Lung (tissue), 14 donors: ENCODE results near the gene MUC20. TPM values are rescaled to one million over a fixed set of nuclear protein-coding genes. Genes with fewer than 3 reads are reported as not detected.
A peak's percentile ranks its signal among the peaks of the same experiment; 100 is the strongest.
"Not testable (repeated sequence)": the region's sequence is repeated elsewhere in the genome, so short reads cannot be mapped to it uniquely, and the experiment has no call there.

Experiments
- ATAC-seq: fragments of 200-7000 bp; cut with Tn5 transposase; one replicate; pipeline ENCODE4 v1.9.1; 2020; ENCODE audit warnings: moderate number of reproducible peaks; ENCODE audit not compliant: insufficient read depth, low FRiP score
- DNase-seq, 3 donors: peaks; one replicate each; pipeline ENCODE4 v3.0.0-alpha.2; 2013 to 2017
- H3K27ac ChIP-seq, 2 donors: one replicate each; pipeline ENCODE4 v1.5.1; 2013; ENCODE audit warnings: mild to moderate bottlenecking in 2 of 2, moderate library complexity in 2 of 2, control low read depth in 1 of 2, inconsistent platforms in 1 of 2, low read depth in 1 of 2, low read length in 1 of 2
- H3K27me3 ChIP-seq, 3 donors: one replicate each; pipeline ENCODE4 v1.5.1; 2013; ENCODE audit warnings: low read length in 2 of 3; ENCODE audit not compliant: control insufficient read depth in 3 of 3, insufficient read depth in 3 of 3
- H3K36me3 ChIP-seq, 4 donors: one replicate each; pipeline ENCODE4 v1.5.1; 2013; ENCODE audit warnings: low read length in 4 of 4, mild to moderate bottlenecking in 1 of 4, moderate library complexity in 1 of 4; ENCODE audit not compliant: control insufficient read depth in 4 of 4, insufficient read depth in 4 of 4
- H3K4me1 ChIP-seq, 5 donors: one replicate each; pipeline ENCODE4 v1.5.1; 2013; ENCODE audit warnings: low read length in 5 of 5, mild to moderate bottlenecking in 2 of 5, moderate library complexity in 1 of 5; ENCODE audit not compliant: control insufficient read depth in 5 of 5, insufficient read depth in 5 of 5
- H3K4me3 ChIP-seq: one replicate; pipeline ENCODE4 v1.5.1; 2013; ENCODE audit warnings: mild to moderate bottlenecking, control low read depth, moderate library complexity
- H3K9ac ChIP-seq, 2 donors: one replicate each; pipeline ENCODE4 v1.5.1; 2013; ENCODE audit warnings: low read length in 2 of 2, control low read depth in 1 of 2; ENCODE audit not compliant: insufficient read depth in 1 of 2
- H3K9me3 ChIP-seq, 4 donors: one replicate each; pipeline ENCODE4 v1.5.1; 2013; ENCODE audit warnings: low read length in 3 of 4, mild to moderate bottlenecking in 1 of 4, moderate library complexity in 1 of 4; ENCODE audit not compliant: control insufficient read depth in 4 of 4, insufficient read depth in 3 of 4
- WGBS, 2 donors: extraction: QIAGEN DNeasy Blood & Tissue Kit; methylation state at CpG; one replicate each; pipeline ENCODE4 v1.1.7; 2013; 5-methylcytosine and 5-hydroxymethylcytosine counted together
- long read RNA-seq, 5 donors: transcript quantifications; one replicate each; lab custom pipeline, GENCODE V29; 2026
- polyA plus RNA-seq, 2 donors: library from polyadenylated mRNA; stranded (reverse); fragments of 200-250 nt; gene quantifications; one replicate each; pipeline ENCODE4 v1.2.1, GENCODE V29; 2013
- total RNA-seq, 2 donors: library from RNA; depleted of rRNA in 1 of 2; stranded (reverse); fragments of >200 nt in 1 of 2; gene quantifications; one replicate each; pipeline ENCODE4 v1.2.1, GENCODE V29; 2014 to 2021
- donor health status: Bipolar disorder and iron deficiency.
- donor health status: healthy.
- donor health status: DM: yes; HTN: yes; CAD: no.

The MUC20 gene
- total RNA-seq (10 to 100 TPM; 15.7 to 20.7 TPM), polyA plus RNA-seq (10 to 100 TPM; 11.0 to 23.9 TPM)
- long read RNA-seq, donor 1, transcript MUC20-204 (3 exons, 2,842 nt) = major isoform, 9 of 13 reads
- long read RNA-seq, donor 1, partial matches to known transcripts = 0 of 13 reads
- long read RNA-seq, donor 1, other reads (novel, unspliced or antisense) = 0 of 13 reads
- long read RNA-seq, donor 2, partial matches to known transcripts = 0 of 1 reads
- long read RNA-seq, donor 2, other reads (novel, unspliced or antisense) = 0 of 1 reads
- long read RNA-seq, donor 3, partial matches to known transcripts = 0 of 2 reads
- long read RNA-seq, donor 3, other reads (novel, unspliced or antisense) = 0 of 2 reads
- long read RNA-seq, donor 4, partial matches to known transcripts = 0 of 3 reads
- long read RNA-seq, donor 4, other reads (novel, unspliced or antisense) = 0 of 3 reads
- long read RNA-seq, donor 5, partial matches to known transcripts = 0 of 1 reads
- long read RNA-seq, donor 5, other reads (novel, unspliced or antisense) = 0 of 1 reads

- not testable (repeated sequence) for H3K9me3 ChIP-seq, H3K27me3 ChIP-seq, H3K4me1 ChIP-seq, H3K36me3 ChIP-seq, H3K4me3 ChIP-seq, H3K27ac ChIP-seq
- H3K9ac ChIP-seq = peak within 1 kb of the TSS in 1 of 2 donors; percentile 47
- DNase-seq = peak; percentile 46 to 65 (median 47)
- 56 to 60% methylated on average over 11 to 13 of the region's 16 CpGs for WGBS, 2 donors
- peak; percentile 44 for ATAC-seq
Observed at GRCh38 chr3:195720831-195721506, at the start of gene MUC20. MUC20 (plus strand) TSS chr3:195720978; CDS start chr3:195721008, 30 bp downstream.

GRCh38 chr3:195671283-195671682 lies 49.5 kb upstream of the MUC20 start:
- H3K4me3 ChIP-seq, H3K9me3 ChIP-seq, DNase-seq, H3K27me3 ChIP-seq, ATAC-seq, H3K27ac ChIP-seq, H3K4me1 ChIP-seq, H3K9ac ChIP-seq: not testable (repeated sequence)
- H3K36me3 ChIP-seq = peaks cover 3 to 23% (median 14%) of the 10 kb centered on the region in 4 donors
- WGBS, 2 donors = 95 to 98% methylated on average over 15 to 17 of the region's 17 CpGs

GRCh38 chr3:195673711-195674110 lies 47.1 kb upstream of the MUC20 start:
- WGBS, 2 donors = 98 to 99% methylated on average over 8 to 9 of the region's 9 CpGs
- H3K36me3 ChIP-seq = peaks cover 3 to 29% (median 18%) of the 10 kb centered on the region in 4 donors
- ATAC-seq = not testable (repeated sequence)

GRCh38 chr3:195678391-195679015 lies 42.3 kb upstream of the MUC20 start:
- not testable (repeated sequence) for H3K4me1 ChIP-seq, H3K9me3 ChIP-seq, H3K27ac ChIP-seq, H3K4me3 ChIP-seq, H3K27me3 ChIP-seq, DNase-seq, ATAC-seq, H3K9ac ChIP-seq
- H3K36me3 ChIP-seq = peaks cover 3 to 32% (median 21%) of the 10 kb centered on the region in 4 donors
- 89 to 94% methylated on average over 15 of the region's 15 CpGs for WGBS, 2 donors

More at GRCh38 chr3:195673711-195674110, 47.1 kb upstream of the MUC20 start:
- H3K27ac ChIP-seq, H3K4me1 ChIP-seq, DNase-seq, H3K9ac ChIP-seq, H3K9me3 ChIP-seq, H3K27me3 ChIP-seq, H3K4me3 ChIP-seq: not testable (repeated sequence)

GRCh38 chr3:195680690-195681089 lies 40.1 kb upstream of the MUC20 start:
- not testable (repeated sequence) for H3K4me3 ChIP-seq, H3K27me3 ChIP-seq, ATAC-seq, DNase-seq, H3K27ac ChIP-seq, H3K9me3 ChIP-seq, H3K9ac ChIP-seq, H3K4me1 ChIP-seq
- WGBS, 2 donors = 83 to 95% methylated on average over 6 to 8 of the region's 10 CpGs
- peaks cover 8 to 31% (median 20%) of the 10 kb centered on the region in 4 donors for H3K36me3 ChIP-seq

- not testable (repeated sequence) for H3K27me3 ChIP-seq, H3K27ac ChIP-seq, H3K4me3 ChIP-seq, DNase-seq, H3K4me1 ChIP-seq, ATAC-seq, H3K9me3 ChIP-seq, H3K9ac ChIP-seq
- 65 to 85% methylated on average over 4 to 6 of the region's 24 CpGs for WGBS, 2 donors
- H3K36me3 ChIP-seq = peaks cover 8 to 37% (median 22%) of the 10 kb centered on the region in 4 donors
Observed at GRCh38 chr3:195681458-195682103, 39.2 kb upstream of the MUC20 start.

- not testable (repeated sequence) for H3K4me3 ChIP-seq, H3K27ac ChIP-seq, H3K27me3 ChIP-seq, DNase-seq, ATAC-seq, H3K9ac ChIP-seq, H3K9me3 ChIP-seq, H3K4me1 ChIP-seq
- H3K36me3 ChIP-seq = peaks cover 8 to 37% (median 20%) of the 10 kb centered on the region in 4 donors
- WGBS, 2 donors = 72 to 84% methylated on average over 12 of the region's 13 CpGs
Observed at GRCh38 chr3:195682104-195682742, 38.6 kb upstream of the MUC20 start.
